ENCODE data around the gene CFH.

DNA sequence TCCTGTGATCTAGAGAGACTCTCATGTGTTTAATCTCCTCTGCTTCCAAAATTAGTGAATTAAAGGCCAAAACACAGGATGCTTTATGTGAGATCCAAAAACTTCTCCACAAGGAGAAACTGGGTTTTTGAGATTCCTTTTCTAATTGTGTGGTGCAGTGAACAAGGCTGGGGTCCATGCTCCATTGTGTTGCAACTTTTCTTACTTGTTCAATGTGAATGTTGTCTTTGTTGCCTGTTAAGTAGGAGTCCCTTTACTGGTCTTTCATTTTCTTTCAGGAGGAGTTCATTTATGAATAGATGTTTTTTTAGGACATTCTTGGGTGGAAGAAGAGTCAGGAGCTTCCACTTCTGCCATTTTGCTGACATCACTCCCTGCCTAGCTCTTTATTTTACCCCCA is 82.2 kb downstream of the CFH start:
- TF ChIP-seq, protein P1, sequence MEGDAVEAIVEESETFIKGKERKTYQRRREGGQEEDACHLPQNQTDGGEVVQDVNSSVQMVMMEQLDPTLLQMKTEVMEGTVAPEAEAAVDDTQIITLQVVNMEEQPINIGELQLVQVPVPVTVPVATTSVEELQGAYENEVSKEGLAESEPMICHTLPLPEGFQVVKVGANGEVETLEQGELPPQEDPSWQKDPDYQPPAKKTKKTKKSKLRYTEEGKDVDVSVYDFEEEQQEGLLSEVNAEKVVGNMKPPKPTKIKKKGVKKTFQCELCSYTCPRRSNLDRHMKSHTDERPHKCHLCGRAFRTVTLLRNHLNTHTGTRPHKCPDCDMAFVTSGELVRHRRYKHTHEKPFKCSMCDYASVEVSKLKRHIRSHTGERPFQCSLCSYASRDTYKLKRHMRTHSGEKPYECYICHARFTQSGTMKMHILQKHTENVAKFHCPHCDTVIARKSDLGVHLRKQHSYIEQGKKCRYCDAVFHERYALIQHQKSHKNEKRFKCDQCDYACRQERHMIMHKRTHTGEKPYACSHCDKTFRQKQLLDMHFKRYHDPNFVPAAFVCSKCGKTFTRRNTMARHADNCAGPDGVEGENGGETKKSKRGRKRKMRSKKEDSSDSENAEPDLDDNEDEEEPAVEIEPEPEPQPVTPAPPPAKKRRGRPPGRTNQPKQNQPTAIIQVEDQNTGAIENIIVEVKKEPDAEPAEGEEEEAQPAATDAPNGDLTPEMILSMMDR (IDR thresholded peaks at IDR 0.05 in 8 of 11, conservative IDR thresholded peaks at IDR 0.05 in 3 of 11), result no peak
- no peak for TF ChIP-seq POLR2A (IDR thresholded peaks at IDR 0.05)
- no peak for TF ChIP-seq POLR2AphosphoS5 (IDR thresholded peaks at IDR 0.05)
